Activated T-helper 1 cell treated with anti-CD3 and anti-CD28 coated beads, Interleukin-2, amount 50 U/mL, for 16 hours (primary cell): ENCODE results near the gene TET1.
A peak's percentile ranks its signal among the peaks of the same experiment; 100 is the strongest.
"Not testable (repeated sequence)": the region's sequence is repeated elsewhere in the genome, so short reads cannot be mapped to it uniquely, and the experiment has no call there.

Experiments
- DNase-seq, 2 donors: peaks; one replicate each; pipeline ENCODE4 v3.0.0-alpha.2; 2020; ENCODE audit warnings: low read depth in 1 of 2, low spot score in 1 of 2

The TET1 gene

GRCh38 chr10:68562661-68563570, 2.8 kb downstream of the TET1 start:
- no peak for DNase-seq

GRCh38 chr10:68564712-68565111, 4.6 kb downstream of the TET1 start:
- DNase-seq: no peak

GRCh38 chr10:68565658-68566057, 5.5 kb downstream of the TET1 start:
- no peak for DNase-seq

GRCh38 chr10:68566351-68566750, 6.2 kb downstream of the TET1 start:
- DNase-seq: no peak

GRCh38 chr10:68566955-68567354, 6.8 kb downstream of the TET1 start:
- no peak for DNase-seq

- DNase-seq: no peak
These were observed 12.0 kb downstream of the TET1 start for GRCh38 chr10:68572151-68572550.

GRCh38 chr10:68574051-68574450, 13.9 kb downstream of the TET1 start:
- no peak for DNase-seq

GRCh38 chr10:68576118-68576517, 16.0 kb downstream of the TET1 start:
- DNase-seq: no peak

- DNase-seq: no peak
These were observed 18.8 kb downstream of the TET1 start for GRCh38 chr10:68578974-68579373.

GRCh38 chr10:68584187-68584586, 24.1 kb downstream of the TET1 start:
- DNase-seq: not testable (repeated sequence)

GRCh38 chr10:68586606-68587305, 26.6 kb downstream of the TET1 start:
- DNase-seq: no peak

GRCh38 chr10:68594405-68594804, 34.3 kb downstream of the TET1 start:
- DNase-seq: no peak

- DNase-seq: no peak
These were observed 35.4 kb downstream of the TET1 start for GRCh38 chr10:68595513-68595912.

- no peak for DNase-seq
These were observed 37.3 kb downstream of the TET1 start for GRCh38 chr10:68597407-68597806.

- DNase-seq: no peak
These were observed 39.0 kb downstream of the TET1 start for GRCh38 chr10:68598978-68599770.

GRCh38 chr10:68599771-68600040, 39.6 kb downstream of the TET1 start:
- DNase-seq: no peak

GRCh38 chr10:68600041-68600778, 40.1 kb downstream of the TET1 start:
- peak; percentile 12 to 22 for DNase-seq

GRCh38 chr10:68601501-68602265, 41.5 kb downstream of the TET1 start:
- DNase-seq: no peak

- DNase-seq: no peak
These were observed 42.3 kb downstream of the TET1 start for GRCh38 chr10:68602434-68602833.

- DNase-seq: no peak
These were observed 43.6 kb downstream of the TET1 start for GRCh38 chr10:68603766-68604165.
